NCI-H2029 (cell line): ENCODE results near the gene RBBP8.
"Not testable (repeated sequence)": the region's sequence is repeated elsewhere in the genome, so short reads cannot be mapped to it uniquely, and the experiment has no call there.

Experiments
- DNase-seq: peaks from one replicate; lab custom pipeline; 2025; lab: John Stamatoyannopoulos, UW

RBBP8 gene

GRCh38 chr18:22933206-22933965, at the start of gene RBBP8:
TSS of gene RBBP8 (plus strand) at chr18:22933328. CDS start at chr18:22936852, 3,524 bp downstream.
- DNase-seq = peak; percentile 65

GRCh38 chr18:22883827-22884226, 49.3 kb upstream of the RBBP8 start:
- no peak for DNase-seq

GRCh38 chr18:22885694-22886093, 47.4 kb upstream of the RBBP8 start:
- DNase-seq = not testable (repeated sequence)

- no peak for DNase-seq
These were observed 33.7 kb upstream of the RBBP8 start for GRCh38 chr18:22899421-22899820.

GRCh38 chr18:22900558-22901238, 32.4 kb upstream of the RBBP8 start:
- peak; percentile 79 for DNase-seq

GRCh38 chr18:22902093-22902492, 31.0 kb upstream of the RBBP8 start:
- DNase-seq = no peak

GRCh38 chr18:22903248-22903647, 29.9 kb upstream of the RBBP8 start:
- DNase-seq = not testable (repeated sequence)

GRCh38 chr18:22912149-22912548, 21.0 kb upstream of the RBBP8 start:
- DNase-seq = no peak

- no peak for DNase-seq
These were observed 20.3 kb upstream of the RBBP8 start for GRCh38 chr18:22912835-22913234.

GRCh38 chr18:22913861-22914260, 19.3 kb upstream of the RBBP8 start:
- DNase-seq = peak; percentile 81

GRCh38 chr18:22914633-22915032, 18.5 kb upstream of the RBBP8 start:
- no peak for DNase-seq

- DNase-seq = no peak
These were observed 17.8 kb upstream of the RBBP8 start for GRCh38 chr18:22915337-22915736.

- no peak for DNase-seq
These were observed 11.4 kb upstream of the RBBP8 start for GRCh38 chr18:22921772-22922171.

GRCh38 chr18:22924589-22924988, 8.5 kb upstream of the RBBP8 start:
- no peak for DNase-seq

GRCh38 chr18:22926454-22926853, 6.7 kb upstream of the RBBP8 start:
- DNase-seq = no peak

- no peak for DNase-seq
These were observed 4.8 kb upstream of the RBBP8 start for GRCh38 chr18:22928339-22928738.

- peak; percentile 40 for DNase-seq
These were observed 2.9 kb upstream of the RBBP8 start for GRCh38 chr18:22930089-22930713.

GRCh38 chr18:22932885-22933205, 283 bp upstream of the RBBP8 start:
- no peak for DNase-seq

GRCh38 chr18:22933966-22934423, 867 bp downstream of the RBBP8 start:
- DNase-seq = no peak

GRCh38 chr18:22934789-22935188, 1.7 kb downstream of the RBBP8 start:
- DNase-seq = no peak

GRCh38 chr18:22935431-22935830, 2.3 kb downstream of the RBBP8 start:
- DNase-seq = no peak

- DNase-seq = no peak
These were observed 3.4 kb downstream of the RBBP8 start for GRCh38 chr18:22936515-22936914.

- DNase-seq = no peak
These were observed 6.5 kb downstream of the RBBP8 start for GRCh38 chr18:22939649-22940048.
